Stomach (tissue), 4 donors: ENCODE results near the gene TOX2.

ENCODE experiments used
- EP300 ChIP-seq: sonication (generic); formaldehyde crosslinking; IDR thresholded peaks from one replicate; pipeline ENCODE4 v1.6.1; 2017; ENCODE audit warnings: antibody characterized with exemption
- POLR2A ChIP-seq, 4 donors: fragments of 450-650 bp; IDR thresholded peaks; one replicate each; pipeline ENCODE4 v1.6.1; 2016; ENCODE audit warnings: antibody characterized with exemption in 4 of 4, control low read depth in 2 of 4, mild to moderate bottlenecking in 1 of 4, moderate library complexity in 1 of 4
- POLR2AphosphoS5 ChIP-seq, 3 donors: sonication (generic); formaldehyde crosslinking; IDR thresholded peaks; one replicate each; pipeline ENCODE4 v1.6.1; 2016; ENCODE audit warnings: antibody characterized with exemption in 3 of 3
- TF ChIP-seq, protein P1 (sequence below), 7 experiments: fragments of 450-650 bp in 4 of 7; fragments of 200-600 bp in 3 of 7; sonication (generic) in 3 of 7; IDR thresholded peaks; one replicate each; pipeline ENCODE4 v1.5.1; 2016 to 2019; ENCODE audit warnings: antibody characterized with exemption in 7 of 7, control low read depth in 2 of 7, mild to moderate bottlenecking in 1 of 7

DNA sequence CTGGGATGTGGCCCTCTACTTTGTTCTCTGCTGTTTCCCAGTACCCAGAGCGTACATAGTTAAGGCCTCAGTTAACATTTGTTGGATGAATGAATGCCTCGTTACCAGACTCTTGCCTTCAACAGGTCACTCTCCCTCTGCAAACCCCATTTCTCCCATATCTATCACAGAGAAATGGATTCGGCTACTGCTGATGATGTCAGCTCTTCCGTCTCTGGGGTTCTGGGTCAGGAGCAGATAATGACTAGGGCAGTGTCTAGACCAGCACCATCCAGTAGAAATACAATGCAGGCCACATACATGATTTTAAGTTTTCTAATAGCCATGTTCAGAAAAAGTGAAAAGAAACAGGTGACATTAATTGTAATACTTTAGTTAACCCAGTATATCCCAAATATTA is 47.9 kb downstream of the TOX2 start:
- TF ChIP-seq, protein P1, sequence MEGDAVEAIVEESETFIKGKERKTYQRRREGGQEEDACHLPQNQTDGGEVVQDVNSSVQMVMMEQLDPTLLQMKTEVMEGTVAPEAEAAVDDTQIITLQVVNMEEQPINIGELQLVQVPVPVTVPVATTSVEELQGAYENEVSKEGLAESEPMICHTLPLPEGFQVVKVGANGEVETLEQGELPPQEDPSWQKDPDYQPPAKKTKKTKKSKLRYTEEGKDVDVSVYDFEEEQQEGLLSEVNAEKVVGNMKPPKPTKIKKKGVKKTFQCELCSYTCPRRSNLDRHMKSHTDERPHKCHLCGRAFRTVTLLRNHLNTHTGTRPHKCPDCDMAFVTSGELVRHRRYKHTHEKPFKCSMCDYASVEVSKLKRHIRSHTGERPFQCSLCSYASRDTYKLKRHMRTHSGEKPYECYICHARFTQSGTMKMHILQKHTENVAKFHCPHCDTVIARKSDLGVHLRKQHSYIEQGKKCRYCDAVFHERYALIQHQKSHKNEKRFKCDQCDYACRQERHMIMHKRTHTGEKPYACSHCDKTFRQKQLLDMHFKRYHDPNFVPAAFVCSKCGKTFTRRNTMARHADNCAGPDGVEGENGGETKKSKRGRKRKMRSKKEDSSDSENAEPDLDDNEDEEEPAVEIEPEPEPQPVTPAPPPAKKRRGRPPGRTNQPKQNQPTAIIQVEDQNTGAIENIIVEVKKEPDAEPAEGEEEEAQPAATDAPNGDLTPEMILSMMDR (IDR thresholded peaks at IDR 0.05), result no peak
- no peak for TF ChIP-seq EP300
- TF ChIP-seq POLR2AphosphoS5 (IDR thresholded peaks at IDR 0.05), result no peak
- no peak for TF ChIP-seq POLR2A (IDR thresholded peaks at IDR 0.05)
